Endothelial cell of umbilical vein (primary cell): ENCODE measurements around the gene URGCP. TPM values are rescaled to one million over a fixed set of nuclear protein-coding genes. Genes with fewer than 3 reads are reported as not detected.

Source experiments
- BruUV-seq: library from RNA; stranded (reverse); fragments of 400-500 nt; replicated peaks from 2 replicates; lab custom pipeline; 2021; lab: Mats Ljungman, UMichigan
- CTCF ChIA-PET: fragments of 300-600, 350-600 bp; sonication (Branson Sonifier 250); formaldehyde crosslinking; loops from one replicate; lab custom pipeline; 2021; ENCODE audit warnings: antibody characterized with exemption, inconsistent platforms; lab: Charles Lee
- POLR2A ChIA-PET: fragments of 300-600, 350-600 bp; sonication (Branson Sonifier 250); formaldehyde crosslinking; loops from one replicate; lab custom pipeline; 2021; ENCODE audit warnings: antibody characterized with exemption, inconsistent platforms; lab: Charles Lee
- DNase-seq: peaks from one replicate; pipeline ENCODE4 v3.0.0-alpha.2; 2011; ENCODE audit warnings: low read depth, low spot score
- FAIRE-seq: peaks from 2 replicates; lab custom pipeline; 2011; peaks lifted over from hg19 to GRCh38; lab: Jason Lieb, UNC
- H2AFZ ChIP-seq: 2 replicates; pipeline ENCODE4 v1.6.0; 2012; ENCODE audit warnings: low read depth, low read length, control low read depth, inconsistent platforms
- H3K27ac ChIP-seq: 2 replicates; pipeline ENCODE4 v1.5.1; 2011; ENCODE audit warnings: low read depth, mild to moderate bottlenecking, control low read depth, low read length, moderate library complexity; ENCODE audit not compliant: insufficient read depth
- H3K27me3 ChIP-seq, 2 experiments: 2 replicates each; pipeline versions ENCODE4 v1.6.0 to v1.6.1; 2011; ENCODE audit warnings: low read length in 2 of 2, mixed read lengths in 1 of 2; ENCODE audit not compliant: control insufficient read depth in 2 of 2, insufficient read depth in 2 of 2
- H3K36me3 ChIP-seq, 2 experiments: 2 replicates in 1 of 2; 3 replicates in 1 of 2; pipeline ENCODE4 v1.5.1; 2011; ENCODE audit warnings: low read length in 2 of 2, mild to moderate bottlenecking in 1 of 2, moderate library complexity in 1 of 2; ENCODE audit not compliant: control insufficient read depth in 2 of 2, insufficient read depth in 2 of 2; ENCODE audit errors: extremely low read depth in 1 of 2
- H3K4me1 ChIP-seq: 3 replicates; pipeline ENCODE4 v1.5.1; 2011; ENCODE audit warnings: mild to moderate bottlenecking, low read length; ENCODE audit not compliant: control insufficient read depth, insufficient read depth; ENCODE audit errors: extremely low read depth
- H3K4me2 ChIP-seq: 2 replicates; pipeline ENCODE4 v1.6.1; 2011; ENCODE audit warnings: low read length, control low read depth, mixed read lengths; ENCODE audit not compliant: insufficient read depth
- H3K4me3 ChIP-seq, 3 experiments: fragments of 200-600 bp in 1 of 3; sonication (generic), shearing (Covaris generic) in 1 of 3; replicated peaks in 1 of 3; 2 replicates each; pipeline ENCODE4 v1.5.1; 2011 to 2016; ENCODE audit warnings: control low read depth in 3 of 3, low read length in 3 of 3, mild to moderate bottlenecking in 2 of 3, inconsistent platforms in 1 of 3, low read depth in 1 of 3, moderate library complexity in 1 of 3; ENCODE audit not compliant: insufficient read depth in 1 of 3
- H3K79me2 ChIP-seq: 2 replicates; pipeline ENCODE4 v1.6.0; 2012; ENCODE audit warnings: low read length, inconsistent platforms; ENCODE audit not compliant: control insufficient read depth, insufficient read depth
- H3K9ac ChIP-seq: replicated peaks from 2 replicates; pipeline ENCODE3; 2011; ENCODE audit warnings: low read length, control low read depth; ENCODE audit not compliant: insufficient read depth; ENCODE audit errors: extremely low read depth
- H3K9me1 ChIP-seq: replicated peaks from 3 replicates; pipeline ENCODE4 v1.6.0; 2011; ENCODE audit warnings: mild to moderate bottlenecking, low read length; ENCODE audit not compliant: control insufficient read depth, insufficient read depth; ENCODE audit errors: extremely low read depth
- H3K9me3 ChIP-seq: replicated peaks from 2 replicates; pipeline ENCODE4 v1.5.1; 2012; ENCODE audit warnings: low read length, inconsistent platforms; ENCODE audit not compliant: control insufficient read depth, insufficient read depth
- H4K20me1 ChIP-seq: replicated peaks from 2 replicates; pipeline ENCODE3; 2011; ENCODE audit warnings: mild to moderate bottlenecking, low read length; ENCODE audit not compliant: control insufficient read depth, insufficient read depth; ENCODE audit errors: extremely low read depth
- EZH2 ChIP-seq: IDR thresholded peaks from 2 replicates; pipeline ENCODE4 v1.6.1; 2012; ENCODE audit warnings: borderline replicate concordance, low read depth, mild to moderate bottlenecking, moderate library complexity, low read length, inconsistent platforms; ENCODE audit not compliant: severe bottlenecking
- FOS ChIP-seq: IDR thresholded peaks from 2 replicates; pipeline ENCODE4 v1.6.1; 2011; ENCODE audit warnings: mild to moderate bottlenecking, low read length, moderate library complexity, borderline replicate concordance; ENCODE audit not compliant: insufficient read depth
- GATA2 ChIP-seq: IDR thresholded peaks from 2 replicates; pipeline ENCODE4 v1.7.0; 2011; ENCODE audit warnings: low read depth, mild to moderate bottlenecking, moderate library complexity, mixed read lengths, low read length; ENCODE audit not compliant: insufficient read length, insufficient read depth
- JUN ChIP-seq: IDR thresholded peaks from 2 replicates; pipeline ENCODE4 v1.6.1; 2011; ENCODE audit warnings: borderline replicate concordance, low read depth; ENCODE audit not compliant: insufficient read length, insufficient read depth
- MYC ChIP-seq: IDR thresholded peaks from one replicate; pipeline ENCODE4 v1.6.1; 2011; ENCODE audit warnings: mild to moderate bottlenecking, low read depth, low read length
- POLR2A ChIP-seq: IDR thresholded peaks from 2 replicates; pipeline ENCODE4 v1.6.1; 2012; ENCODE audit warnings: low read depth, mild to moderate bottlenecking, control low read depth, low read length
- POLR2AphosphoS5 ChIP-seq: IDR thresholded peaks from 2 replicates; pipeline ENCODE4 v1.6.1; 2012; ENCODE audit warnings: low read depth, mild to moderate bottlenecking, control low read depth, low read length, moderate library complexity; ENCODE audit not compliant: insufficient read depth
- dilution Hi-C: fragments of 300-500 bp; cut with MboI; formaldehyde crosslinking; loops from one replicate; pipeline ENCODE4 v1.15.0; 2019; ENCODE audit warnings: low sequenced_read_pairs; ENCODE audit not compliant: extremely low pct_ligation_motif_present
- intact Hi-C: fragments of 100-400 bp; cut with micrococcal nuclease; formaldehyde crosslinking; loops from one replicate; pipeline ENCODE4 v1.10.0; 2022
- polyA plus RNA-seq, 4 experiments: library from polyadenylated mRNA; depleted of rRNA in 3 of 4; stranded (reverse) in 3 of 4; unstranded in 1 of 4; fragments of >200 nt; gene quantifications; 2 replicates each; pipeline versions ENCODE4 v1.2.1 to v1.2.3, GENCODE V29; 2011 to 2012; ENCODE audit warnings: missing spikeins in 1 of 4
- total RNA-seq: library from RNA; stranded (reverse); gene quantifications from 2 replicates; pipeline ENCODE4 v1.2.3, GENCODE V29; 2021
- TF ChIP-seq, protein P1 (sequence below): IDR thresholded peaks from 2 replicates; pipeline ENCODE4 v1.6.1; 2011; ENCODE audit not compliant: insufficient read depth, insufficient read length
- TF ChIP-seq, protein P2 (sequence below), 2 donors: IDR thresholded peaks; 1 replicate in 1 of 2; 2 replicates in 1 of 2; pipeline ENCODE4 v1.5.1; 2011; ENCODE audit warnings: low read length in 2 of 2, mild to moderate bottlenecking in 2 of 2, moderate library complexity in 2 of 2, control low read depth in 1 of 2, inconsistent platforms in 1 of 2, low read depth in 1 of 2; ENCODE audit not compliant: insufficient read depth in 1 of 2; ENCODE audit errors: extremely low read depth in 1 of 2

The URGCP gene
- total and polyA plus RNA-seq, 2 donors (not counting 3 experiments of a cell fraction or from before 2014, with no cell fraction given) = 13.1 to 25.3 TPM

DNA sequence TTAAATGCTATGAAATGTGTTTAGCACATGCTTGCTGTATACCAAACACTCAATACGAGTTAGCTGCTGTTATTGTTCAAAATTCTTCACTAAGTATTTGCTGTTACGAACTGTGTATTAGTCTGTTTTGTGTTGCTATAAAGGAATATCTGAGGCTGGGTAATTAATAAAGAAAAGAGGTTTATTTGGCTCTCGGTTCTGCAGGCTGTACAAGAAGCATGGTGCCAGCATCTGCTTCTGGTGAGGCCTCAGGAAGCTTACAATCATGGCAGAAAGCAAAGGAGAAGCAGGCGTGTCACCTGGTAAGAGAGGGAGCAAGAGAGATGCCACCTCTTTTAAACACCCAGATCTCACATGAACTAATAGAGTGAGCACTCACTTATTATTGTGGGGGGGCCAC, 21.4 kb upstream of the URGCP start:
- Histone ChIP-seq H3K36me3 (no peaks in the 10 kb centered on the region), H3K4me1 (peaks cover 3% of the 10 kb centered on the region), H3K27ac (no peak overlapping the region), H4K20me1 (no peaks in the 10 kb centered on the region), H3K79me2 (no peaks in the 10 kb centered on the region), H3K27me3 (no peaks in the 10 kb centered on the region), H3K4me2 (no peak overlapping the region), H3K9ac (no peak overlapping the region), H3K9me1 (no peaks in the 10 kb centered on the region), H2AFZ (no peak overlapping the region), H3K4me3 (no peak overlapping the region), H3K9me3 (no peaks in the 10 kb centered on the region)
- FAIRE-seq (no peak), DNase-seq (no peak)
- BruUV-seq = no TSS peak
- ChIA-PET CTCF (no interaction called here), POLR2A (no interaction called here)
- intact Hi-C loops (no loop called here), dilution Hi-C loops (no loop called here)
- TF ChIP-seq POLR2A (no peak), GATA2 (no peak), POLR2AphosphoS5 (no peak), MYC (no peak)
- TF ChIP-seq, protein P1, sequence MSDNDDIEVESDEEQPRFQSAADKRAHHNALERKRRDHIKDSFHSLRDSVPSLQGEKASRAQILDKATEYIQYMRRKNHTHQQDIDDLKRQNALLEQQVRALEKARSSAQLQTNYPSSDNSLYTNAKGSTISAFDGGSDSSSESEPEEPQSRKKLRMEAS = no peak

DNA sequence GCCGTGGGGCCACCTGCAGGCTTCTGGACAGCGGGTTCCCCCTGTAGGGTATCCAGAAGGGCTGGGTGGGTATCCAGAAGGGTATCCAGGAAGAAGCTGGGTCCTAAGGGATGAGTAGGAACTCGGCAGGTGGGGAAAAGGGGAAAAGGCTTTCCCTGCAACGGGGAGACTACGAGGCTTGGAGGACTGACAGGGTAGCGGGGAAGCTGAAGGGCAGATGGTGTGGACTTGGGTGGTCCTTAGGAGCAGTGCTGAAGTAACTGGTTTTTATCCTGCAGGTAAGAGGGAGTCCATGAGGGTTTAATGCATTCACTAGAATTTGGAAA, 20.4 kb upstream of the URGCP start:
- peak overlapping the region; percentile 62 for H3K9ac ChIP-seq
- BruUV-seq = no TSS peak
- H3K4me3 ChIP-seq = peak overlapping the region; percentile 11 to 70 (median 46)
- dilution Hi-C loops = no loop called here
- intact Hi-C loops = loop anchor here (1.0 kb wide), 2 partner anchors 20 to 47 kb away; partner anchors contain the start of gene URGCP
- no peak for FAIRE-seq
- H4K20me1 ChIP-seq = no peaks in the 10 kb centered on the region
- no peaks in the 10 kb centered on the region for H3K9me3 ChIP-seq
- DNase-seq = no peak
- no peaks in the 10 kb centered on the region for H3K36me3 ChIP-seq
- peak overlapping the region; percentile 97 for H2AFZ ChIP-seq
- CTCF ChIA-PET = no interaction called here
- H3K27ac ChIP-seq = peak overlapping the region; percentile 1
- H3K4me1 ChIP-seq = peaks cover 3% of the 10 kb centered on the region
- H3K27me3 ChIP-seq = no peaks in the 10 kb centered on the region
- POLR2A ChIA-PET = no interaction called here
- peak overlapping the region; percentile 76 for H3K4me2 ChIP-seq
- TF ChIP-seq GATA2 (no peak), JUN (no peak), MYC (no peak), FOS (no peak), POLR2AphosphoS5 (no peak), POLR2A (no peak), EZH2 (no peak)
- TF ChIP-seq, protein P2, sequence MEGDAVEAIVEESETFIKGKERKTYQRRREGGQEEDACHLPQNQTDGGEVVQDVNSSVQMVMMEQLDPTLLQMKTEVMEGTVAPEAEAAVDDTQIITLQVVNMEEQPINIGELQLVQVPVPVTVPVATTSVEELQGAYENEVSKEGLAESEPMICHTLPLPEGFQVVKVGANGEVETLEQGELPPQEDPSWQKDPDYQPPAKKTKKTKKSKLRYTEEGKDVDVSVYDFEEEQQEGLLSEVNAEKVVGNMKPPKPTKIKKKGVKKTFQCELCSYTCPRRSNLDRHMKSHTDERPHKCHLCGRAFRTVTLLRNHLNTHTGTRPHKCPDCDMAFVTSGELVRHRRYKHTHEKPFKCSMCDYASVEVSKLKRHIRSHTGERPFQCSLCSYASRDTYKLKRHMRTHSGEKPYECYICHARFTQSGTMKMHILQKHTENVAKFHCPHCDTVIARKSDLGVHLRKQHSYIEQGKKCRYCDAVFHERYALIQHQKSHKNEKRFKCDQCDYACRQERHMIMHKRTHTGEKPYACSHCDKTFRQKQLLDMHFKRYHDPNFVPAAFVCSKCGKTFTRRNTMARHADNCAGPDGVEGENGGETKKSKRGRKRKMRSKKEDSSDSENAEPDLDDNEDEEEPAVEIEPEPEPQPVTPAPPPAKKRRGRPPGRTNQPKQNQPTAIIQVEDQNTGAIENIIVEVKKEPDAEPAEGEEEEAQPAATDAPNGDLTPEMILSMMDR (IDR thresholded peaks at IDR 0.05; ENCODE audit: extremely low read depth in 1 of 2, insufficient read depth in 1 of 2, low read depth in 1 of 2, low read length in 2 of 2) = no peak
- TF ChIP-seq, protein P1 = no peak
- no peaks in the 10 kb centered on the region for H3K9me1 ChIP-seq
- H3K79me2 ChIP-seq = no peaks in the 10 kb centered on the region
